Neural progenitor cell (in vitro differentiated cells): Measurements from ENCODE around the gene TSC2. TPM values are rescaled to one million over a fixed set of nuclear protein-coding genes. Genes with fewer than 3 reads are reported as not detected.

Experiments
- DNase-seq: peaks from one replicate; pipeline ENCODE4 v3.0.0-alpha.2; 2016; ENCODE audit warnings: low spot score
- H2AFZ ChIP-seq: fragments of 200-600 bp; sonication (generic); replicated peaks from 2 replicates; pipeline ENCODE4 v1.6.1; 2016; ENCODE audit warnings: antibody characterized with exemption
- H3F3A ChIP-seq: fragments of 200-600 bp; sonication (generic); 2 replicates; pipeline ENCODE4 v1.6.1; 2016; ENCODE audit warnings: antibody characterized with exemption, low read depth
- H3K27ac ChIP-seq: fragments of 200-600 bp; sonication (generic); 2 replicates; pipeline ENCODE4 v1.5.1; 2016; ENCODE audit warnings: mild to moderate bottlenecking
- H3K27me3 ChIP-seq: fragments of 200-600 bp; sonication (generic); 2 replicates; pipeline ENCODE4 v1.6.1; 2016; ENCODE audit warnings: mild to moderate bottlenecking, moderate library complexity
- H3K36me3 ChIP-seq: fragments of 200-600 bp; sonication (generic); 2 replicates; pipeline ENCODE4 v1.5.1; 2016
- H3K4me1 ChIP-seq: fragments of 200-600 bp; sonication (generic); 2 replicates; pipeline ENCODE4 v1.6.1; 2016; ENCODE audit warnings: mixed run types
- H3K4me2 ChIP-seq: fragments of 200-600 bp; sonication (generic); 2 replicates; pipeline ENCODE4 v1.6.1; 2016
- H3K4me3 ChIP-seq: fragments of 200-600 bp; sonication (generic); 2 replicates; pipeline ENCODE4 v1.5.1; 2016
- H3K79me2 ChIP-seq: fragments of 200-600 bp; sonication (generic); 2 replicates; pipeline ENCODE4 v1.6.1; 2016; ENCODE audit warnings: low read depth
- H3K9ac ChIP-seq: fragments of 200-600 bp; sonication (generic); 2 replicates; pipeline ENCODE4 v1.6.1; 2016
- H3K9me3 ChIP-seq: fragments of 200-600 bp; sonication (generic); 2 replicates; pipeline ENCODE4 v1.5.1; 2016; ENCODE audit warnings: low read depth
- H4K20me1 ChIP-seq: fragments of 200-600 bp; sonication (generic); 2 replicates; pipeline ENCODE4 v1.6.1; 2016; ENCODE audit warnings: low read depth
- H3K27ac Mint-ChIP-seq: 3 replicates; pipeline ENCODE4 v1.8.0; 2021; ENCODE audit warnings: mixed read lengths
- H3K27me3 Mint-ChIP-seq: 2 replicates; pipeline ENCODE4 v1.8.0; 2022; ENCODE audit warnings: low read depth, mild to moderate bottlenecking, inconsistent platforms, moderate library complexity, mixed read lengths; ENCODE audit not compliant: insufficient read depth
- H3K36me3 Mint-ChIP-seq: 3 replicates; pipeline ENCODE4 v1.8.0; 2021; ENCODE audit warnings: mixed read lengths
- H3K4me1 Mint-ChIP-seq: 3 replicates; pipeline ENCODE4 v1.8.0; 2021; ENCODE audit warnings: mixed read lengths
- H3K4me3 Mint-ChIP-seq: 3 replicates; pipeline ENCODE4 v1.8.0; 2021; ENCODE audit warnings: mild to moderate bottlenecking, moderate library complexity, mixed read lengths
- H3K9me3 Mint-ChIP-seq: 3 replicates; pipeline ENCODE4 v1.8.0; 2020; ENCODE audit warnings: mixed read lengths
- CTCF ChIP-seq: fragments of 200-600 bp; sonication (generic); IDR thresholded peaks from 2 replicates; pipeline ENCODE4 v1.5.1; 2017; ENCODE audit warnings: antibody characterized with exemption, mild to moderate bottlenecking
- EZH2 ChIP-seq: fragments of 200-600 bp; sonication (generic); IDR thresholded peaks from 2 replicates; pipeline ENCODE4 v1.6.1; 2017; ENCODE audit warnings: antibody characterized with exemption, mild to moderate bottlenecking, moderate library complexity
- EZH2phosphoT487 ChIP-seq: fragments of 200-600 bp; sonication (generic); IDR thresholded peaks from 2 replicates; pipeline ENCODE4 v1.6.1; 2017; ENCODE audit warnings: antibody characterized with exemption
- total RNA-seq: library from RNA; depleted of rRNA; stranded (reverse); fragments of >200 nt; gene quantifications from 2 replicates; pipeline ENCODE4 v1.2.3, GENCODE V29; 2015; ENCODE audit warnings: low replicate concordance

TSC2 gene
- total RNA-seq, 1 donor from 2014 or later: 55.1 TPM

DNA sequence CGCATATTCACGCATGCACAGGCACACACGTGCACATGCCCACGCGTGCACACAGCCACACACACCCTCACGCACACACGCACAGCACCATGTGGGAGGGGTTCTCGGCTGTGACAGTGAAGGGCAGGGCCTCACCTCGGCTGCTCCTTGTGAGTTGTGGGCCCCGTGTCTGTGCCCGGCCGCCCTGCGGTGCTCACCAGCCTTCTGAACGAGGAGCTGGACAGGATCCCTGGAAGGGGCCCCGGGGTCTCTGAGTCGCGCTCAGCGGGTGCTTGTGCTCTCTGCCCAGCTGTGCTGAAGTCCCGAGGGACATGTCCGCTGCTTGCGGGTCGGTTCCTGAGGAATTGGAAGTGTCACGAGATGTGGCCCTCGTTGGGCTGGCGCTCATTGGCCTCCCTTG, 16.1 kb downstream of the TSC2 start:
- Histone ChIP-seq H3K9me3 (no peaks in the 10 kb centered on the region), H3K9ac (no peak overlapping the region), H4K20me1 (no peaks in the 10 kb centered on the region), H3K79me2 (no peaks in the 10 kb centered on the region), H3K27ac (no peak overlapping the region), H3K4me1 (no peaks in the 10 kb centered on the region), H3K4me2 (no peak overlapping the region), H3K36me3 (no peaks in the 10 kb centered on the region), H3K4me3 (no peak overlapping the region), H3F3A (no peaks in the 10 kb centered on the region), H2AFZ (no peak overlapping the region), H3K27me3 (no peaks in the 10 kb centered on the region)
- no peak overlapping the region for H3K4me3 Mint-ChIP-seq
- DNase-seq: no peak
- no peak for TF ChIP-seq CTCF
- peaks cover 11% of the 10 kb centered on the region for H3K36me3 Mint-ChIP-seq
- H3K9me3 Mint-ChIP-seq: no peaks in the 10 kb centered on the region
- H3K27me3 Mint-ChIP-seq: peaks cover 2% of the 10 kb centered on the region
- peaks cover 2% of the 10 kb centered on the region for H3K4me1 Mint-ChIP-seq
- H3K27ac Mint-ChIP-seq: no peak overlapping the region

- no peaks in the 10 kb centered on the region for H3K9me3 Mint-ChIP-seq
- Histone ChIP-seq H3K27me3 (no peaks in the 10 kb centered on the region), H4K20me1 (no peaks in the 10 kb centered on the region), H3K9ac (no peak overlapping the region), H3K4me1 (no peaks in the 10 kb centered on the region), H3F3A (no peaks in the 10 kb centered on the region), H3K9me3 (no peaks in the 10 kb centered on the region), H3K4me2 (no peak overlapping the region), H3K79me2 (no peaks in the 10 kb centered on the region), H3K36me3 (no peaks in the 10 kb centered on the region), H2AFZ (no peak overlapping the region), H3K4me3 (no peak overlapping the region), H3K27ac (no peak overlapping the region)
- no peak overlapping the region for H3K27ac Mint-ChIP-seq
- peaks cover 11% of the 10 kb centered on the region for H3K36me3 Mint-ChIP-seq
- H3K4me1 Mint-ChIP-seq: peaks cover 2% of the 10 kb centered on the region
- DNase-seq: no peak
- H3K27me3 Mint-ChIP-seq: peaks cover 2% of the 10 kb centered on the region
- H3K4me3 Mint-ChIP-seq: no peak overlapping the region
- no peak for TF ChIP-seq EZH2phosphoT487
- no peak for TF ChIP-seq CTCF
- no peak for TF ChIP-seq EZH2
Observed at GRCh38 chr16:2064368-2064945, 16.7 kb downstream of the TSC2 start.

GRCh38 chr16:2066139-2066538, 18.4 kb downstream of the TSC2 start:
- Mint-ChIP-seq H3K27me3 (no peaks in the 10 kb centered on the region), H3K4me3 (no peak overlapping the region)
- no peak overlapping the region for H3K4me2 ChIP-seq

More at GRCh38 chr16:2066139-2066538, 18.4 kb downstream of the TSC2 start:
- Histone ChIP-seq H3K9ac (no peak overlapping the region), H3F3A (no peaks in the 10 kb centered on the region), H3K9me3 (no peaks in the 10 kb centered on the region), H3K4me3 (no peak overlapping the region), H3K79me2 (no peaks in the 10 kb centered on the region), H2AFZ (no peak overlapping the region), H4K20me1 (no peaks in the 10 kb centered on the region), H3K4me1 (no peaks in the 10 kb centered on the region), H3K27ac (no peak overlapping the region), H3K36me3 (no peaks in the 10 kb centered on the region), H3K27me3 (no peaks in the 10 kb centered on the region)
- TF ChIP-seq EZH2phosphoT487: no peak
- TF ChIP-seq CTCF: no peak
- TF ChIP-seq EZH2: no peak
- H3K4me1 Mint-ChIP-seq: peaks cover 5% of the 10 kb centered on the region
- H3K36me3 Mint-ChIP-seq: peaks cover 15% of the 10 kb centered on the region
- no peaks in the 10 kb centered on the region for H3K9me3 Mint-ChIP-seq
- no peak overlapping the region for H3K27ac Mint-ChIP-seq
- no peak for DNase-seq
